ENCODE measurements around the gene ARHGAP27. TPM values are rescaled to one million over a fixed set of nuclear protein-coding genes. Genes with fewer than 3 reads are reported as not detected.

ARHGAP27 gene
- total RNA-seq, 1 experiment from 2014 or later: 12.9 TPM

GRCh38 chr17:45430738-45431530, 1.7 kb downstream of the ARHGAP27 start:
- no peaks in the 10 kb centered on the region; the same call in 1 of the 2 replicates for H3K36me3 Mint-ChIP-seq
- peaks cover 23% of the 10 kb centered on the region for H3K4me1 Mint-ChIP-seq
- ChIA-PET CTCF (interaction anchor here (0.6 to 1.5 kb wide), 6 partner anchors 34 to 352 kb away, joined by 3 to 6 read pairs (median 4); no protein-coding TSS in a partner anchor), POLR2A (interaction anchor here (0.6 kb wide), 1 partner anchor 353 kb away, joined by 3 read pairs; the partner anchor contains the start of gene CRHR1)
- no peaks in the 10 kb centered on the region for H3K9me3 Mint-ChIP-seq
- ATAC-seq (peak; percentile 2), DNase-seq (ENCODE audit: low spot score) (peak; percentile 69)
- peak overlapping the region; percentile 76 for H3K4me3 Mint-ChIP-seq
- no peak for TF ChIP-seq NR2C2 (CRISPR knock-in tag; IDR thresholded peaks at IDR 0.05)
- TF ChIP-seq FOXP1 (CRISPR knock-in tag; IDR thresholded peaks at IDR 0.05; ENCODE audit: borderline replicate concordance): no peak
- TF ChIP-seq ZBTB43 (CRISPR knock-in tag; IDR thresholded peaks at IDR 0.05): no peak
- TF ChIP-seq ZNF425 (CRISPR knock-in tag; conservative IDR thresholded peaks at IDR 0.05): no peak
- TF ChIP-seq ATF6 (CRISPR knock-in tag; IDR thresholded peaks at IDR 0.05): no peak
- no peak for TF ChIP-seq E2F1 (CRISPR knock-in tag; IDR thresholded peaks at IDR 0.05)
- no peak for TF ChIP-seq MXD4 (CRISPR knock-in tag; IDR thresholded peaks at IDR 0.05; ENCODE audit: borderline replicate concordance)
- peak; percentile 18; the same call in 1 of the 2 replicates for TF ChIP-seq ZNF121 (CRISPR knock-in tag; IDR thresholded peaks at IDR 0.05)
- TF ChIP-seq ZNF423 (CRISPR knock-in tag; IDR thresholded peaks at IDR 0.05): peak; percentile 78
- TF ChIP-seq ATF3 (CRISPR knock-in tag; conservative IDR thresholded peaks at IDR 0.05): no peak
- TF ChIP-seq OVOL2 (CRISPR knock-in tag; IDR thresholded peaks at IDR 0.05; ENCODE audit: borderline replicate concordance): no peak
- TF ChIP-seq MAX (CRISPR knock-in tag; IDR thresholded peaks at IDR 0.05): no peak
- peaks cover 67% of the 10 kb centered on the region for H3K27me3 Mint-ChIP-seq (ENCODE audit: low read depth)
- H3K27ac Mint-ChIP-seq: no peak overlapping the region

GRCh38 chr17:45430006-45430737, 2.5 kb downstream of the ARHGAP27 start:
- H3K9me3 Mint-ChIP-seq: no peaks in the 10 kb centered on the region
- peak overlapping the region; percentile 76 for H3K4me3 Mint-ChIP-seq
- no peak for ATAC-seq
- H3K27ac Mint-ChIP-seq: no peak overlapping the region
- DNase-seq (ENCODE audit: low spot score): peak; percentile 51
- CTCF ChIA-PET: interaction anchor here (0.8 to 2.3 kb wide), 6 partner anchors 10 to 261 kb away, joined by 3 to 14 read pairs (median 6); no protein-coding TSS in a partner anchor
- POLR2A ChIA-PET: interaction anchor here (0.6 kb wide), 1 partner anchor 354 kb away, joined by 3 read pairs; the partner anchor contains the start of gene CRHR1
- peaks cover 67% of the 10 kb centered on the region for H3K27me3 Mint-ChIP-seq (ENCODE audit: low read depth)
- no peaks in the 10 kb centered on the region; the same call in 1 of the 2 replicates for H3K36me3 Mint-ChIP-seq
- H3K4me1 Mint-ChIP-seq: peaks cover 24% of the 10 kb centered on the region
- TF ChIP-seq OVOL2 (CRISPR knock-in tag; IDR thresholded peaks at IDR 0.05; ENCODE audit: borderline replicate concordance) (no peak), NFE2L1 (CRISPR knock-in tag; IDR thresholded peaks at IDR 0.05) (peak; percentile 72), E2F5 (CRISPR knock-in tag; IDR thresholded peaks at IDR 0.05) (0 out of 2 replicates have a peak, but pooled peaks have one; percentile 29), ZBTB43 (CRISPR knock-in tag; IDR thresholded peaks at IDR 0.05) (no peak), AFF4 (CRISPR knock-in tag; IDR thresholded peaks at IDR 0.05; ENCODE audit: borderline replicate concordance) (no peak), ZMAT4 (CRISPR knock-in tag; IDR thresholded peaks at IDR 0.05) (no peak)

Data from WTC11 (cell line).